Keratinocyte (primary cell): ENCODE results near the gene THOC6. TPM values are rescaled to one million over a fixed set of nuclear protein-coding genes. Genes with fewer than 3 reads are reported as not detected.

Experiments used
- DNase-seq: peaks from one replicate; pipeline ENCODE4 v3.0.0-alpha.2; 2011; ENCODE audit warnings: low read depth, missing footprints, low spot score
- FAIRE-seq: peaks from 2 replicates; lab custom pipeline; 2011; peaks lifted over from hg19 to GRCh38; lab: Jason Lieb, UNC
- H2AFZ ChIP-seq: 2 replicates; pipeline ENCODE4 v1.6.0; 2012; ENCODE audit warnings: low read length, control low read depth, inconsistent platforms; ENCODE audit not compliant: control insufficient read depth
- H3K27ac ChIP-seq: 2 replicates; pipeline ENCODE4 v1.5.1; 2011; ENCODE audit warnings: low read length; ENCODE audit not compliant: control insufficient read depth, insufficient read depth
- H3K27me3 ChIP-seq: 3 replicates; pipeline ENCODE4 v1.6.0; 2011; ENCODE audit warnings: low read length; ENCODE audit not compliant: control insufficient read depth, insufficient read depth; ENCODE audit errors: extremely low read depth
- H3K36me3 ChIP-seq, 2 experiments: 2 replicates in 1 of 2; 3 replicates in 1 of 2; pipeline ENCODE4 v1.5.1; 2011; ENCODE audit warnings: low read length in 2 of 2, mild to moderate bottlenecking in 1 of 2; ENCODE audit not compliant: control insufficient read depth in 2 of 2, insufficient read depth in 2 of 2; ENCODE audit errors: extremely low read depth in 1 of 2
- H3K4me1 ChIP-seq: 3 replicates; pipeline ENCODE4 v1.5.1; 2011; ENCODE audit warnings: low read length; ENCODE audit not compliant: control insufficient read depth, insufficient read depth; ENCODE audit errors: extremely low read depth
- H3K4me2 ChIP-seq: 3 replicates; pipeline ENCODE4 v1.6.0; 2011; ENCODE audit warnings: low read depth, low read length; ENCODE audit not compliant: control insufficient read depth, insufficient read depth; ENCODE audit errors: extremely low read depth
- H3K4me3 ChIP-seq, 3 experiments: fragments of 200-600 bp in 1 of 3; sonication (generic) in 1 of 3; 2 replicates in 2 of 3; 3 replicates in 1 of 3; pipeline ENCODE4 v1.5.1; 2011 to 2016; ENCODE audit warnings: low read length in 3 of 3, mild to moderate bottlenecking in 3 of 3, control low read depth in 2 of 3, inconsistent platforms in 1 of 3, low read depth in 1 of 3, mixed read lengths in 1 of 3, mixed run types in 1 of 3, moderate library complexity in 1 of 3; ENCODE audit not compliant: control insufficient read depth in 2 of 3, insufficient read depth in 2 of 3; ENCODE audit errors: extremely low read depth in 1 of 3
- H3K79me2 ChIP-seq: 2 replicates; pipeline ENCODE4 v1.6.0; 2012; ENCODE audit warnings: low read length; ENCODE audit not compliant: control insufficient read depth, insufficient read depth
- H3K9ac ChIP-seq: 3 replicates; pipeline ENCODE4 v1.6.0; 2011; ENCODE audit warnings: low read length; ENCODE audit not compliant: control insufficient read depth, insufficient read depth; ENCODE audit errors: extremely low read depth
- H3K9me1 ChIP-seq: 3 replicates; pipeline ENCODE4 v1.6.0; 2011; ENCODE audit warnings: low read length; ENCODE audit not compliant: control insufficient read depth, insufficient read depth; ENCODE audit errors: extremely low read depth
- H3K9me3 ChIP-seq: 2 replicates; pipeline ENCODE4 v1.5.1; 2012; ENCODE audit warnings: low read depth, low read length; ENCODE audit not compliant: control insufficient read depth
- H4K20me1 ChIP-seq: 3 replicates; pipeline ENCODE4 v1.6.0; 2011; ENCODE audit warnings: low read length; ENCODE audit not compliant: control insufficient read depth, insufficient read depth; ENCODE audit errors: extremely low read depth
- EZH2 ChIP-seq: IDR thresholded peaks from one replicate; pipeline ENCODE4 v1.6.1; 2012; ENCODE audit warnings: inconsistent platforms, mild to moderate bottlenecking, low read length, moderate library complexity
- dilution Hi-C: fragments of 300-500 bp; cut with MboI; formaldehyde crosslinking; loops from one replicate; pipeline ENCODE4 v1.7.0; 2020; ENCODE audit warnings: low sequenced_read_pairs; ENCODE audit not compliant: extremely low pct_ligation_motif_present
- polyA plus RNA-seq, 5 experiments: library from polyadenylated mRNA; depleted of rRNA in 3 of 5; stranded (reverse) in 3 of 5; stranded (forward) in 1 of 5; unstranded in 1 of 5; fragments of >200 nt; gene quantifications; 1 replicate in 1 of 5; 2 replicates in 3 of 5; 3 replicates in 1 of 5; pipeline versions ENCODE4 v1.2.1 to v1.2.3, GENCODE V29; 2011 to 2012; ENCODE audit warnings: missing spikeins in 2 of 5, low read depth in 1 of 5, low replicate concordance in 1 of 5
- TF ChIP-seq, protein P1 (sequence below), 3 experiments: IDR thresholded peaks in 1 of 3; conservative IDR thresholded peaks in 1 of 3; optimal IDR thresholded peaks in 1 of 3; 2 replicates in 2 of 3; 3 replicates in 1 of 3; pipeline versions ENCODE3 to v1.5.1; 2011; ENCODE audit warnings: low read length in 3 of 3, mild to moderate bottlenecking in 3 of 3, moderate library complexity in 2 of 3, control low read depth in 1 of 3, inconsistent platforms in 1 of 3; ENCODE audit not compliant: insufficient read depth in 2 of 3; ENCODE audit errors: extremely low read depth in 1 of 3

THOC6 gene
- polyA plus RNA-seq, 1 donor (not counting 4 experiments of a cell fraction or from before 2014, with no cell fraction given) = 10.3 TPM

DNA sequence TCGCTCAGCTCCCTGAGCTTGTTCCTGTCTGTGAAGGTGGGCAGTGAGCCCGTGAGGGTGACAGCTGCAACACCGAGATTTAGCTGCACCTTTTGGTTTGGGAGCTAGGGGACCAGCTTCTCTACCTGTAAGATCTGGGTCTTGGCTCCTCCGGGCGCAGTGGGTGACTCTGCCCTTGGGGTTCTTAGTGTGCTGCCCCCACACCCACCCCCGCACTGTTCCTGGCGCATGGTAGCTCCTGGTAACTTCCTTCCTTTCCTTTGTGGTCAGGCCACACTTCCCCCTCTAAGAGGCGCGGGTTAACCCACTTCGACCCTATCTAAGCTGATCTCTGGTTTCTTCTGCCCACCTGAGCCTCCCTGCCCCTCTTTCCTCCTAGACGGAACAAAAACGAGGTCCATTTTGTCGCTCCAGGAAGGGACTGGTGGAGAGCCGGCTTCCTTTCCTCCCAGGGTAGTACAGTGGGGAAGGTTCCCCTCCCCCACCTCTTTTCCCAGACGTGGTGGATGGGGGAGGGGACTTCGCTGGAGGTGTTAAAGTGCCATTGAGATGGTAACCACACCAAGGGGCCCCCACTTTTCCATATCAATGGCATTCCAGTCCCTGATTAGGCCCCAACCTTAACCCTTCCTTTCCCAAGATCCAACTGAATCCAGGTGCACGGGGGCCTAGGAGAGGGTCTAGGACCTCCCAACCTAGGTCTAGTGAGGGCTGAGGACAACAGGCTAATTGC, 15.7 kb upstream of the THOC6 start:
- DNase-seq (no peak), FAIRE-seq (no peak)
- Histone ChIP-seq H3K27me3 (peaks cover 22% of the 10 kb centered on the region), H3K9me3 (no peaks in the 10 kb centered on the region), H3K4me1 (peaks cover 11% of the 10 kb centered on the region), H3K4me2 (no peak overlapping the region), H3K79me2 (no peaks in the 10 kb centered on the region), H3K9ac (no peak overlapping the region), H3K4me3 (no peak overlapping the region), H3K27ac (no peak overlapping the region), H4K20me1 (no peaks in the 10 kb centered on the region), H3K36me3 (no peaks in the 10 kb centered on the region), H3K9me1 (no peaks in the 10 kb centered on the region), H2AFZ (no peak overlapping the region)
- TF ChIP-seq, protein P1, sequence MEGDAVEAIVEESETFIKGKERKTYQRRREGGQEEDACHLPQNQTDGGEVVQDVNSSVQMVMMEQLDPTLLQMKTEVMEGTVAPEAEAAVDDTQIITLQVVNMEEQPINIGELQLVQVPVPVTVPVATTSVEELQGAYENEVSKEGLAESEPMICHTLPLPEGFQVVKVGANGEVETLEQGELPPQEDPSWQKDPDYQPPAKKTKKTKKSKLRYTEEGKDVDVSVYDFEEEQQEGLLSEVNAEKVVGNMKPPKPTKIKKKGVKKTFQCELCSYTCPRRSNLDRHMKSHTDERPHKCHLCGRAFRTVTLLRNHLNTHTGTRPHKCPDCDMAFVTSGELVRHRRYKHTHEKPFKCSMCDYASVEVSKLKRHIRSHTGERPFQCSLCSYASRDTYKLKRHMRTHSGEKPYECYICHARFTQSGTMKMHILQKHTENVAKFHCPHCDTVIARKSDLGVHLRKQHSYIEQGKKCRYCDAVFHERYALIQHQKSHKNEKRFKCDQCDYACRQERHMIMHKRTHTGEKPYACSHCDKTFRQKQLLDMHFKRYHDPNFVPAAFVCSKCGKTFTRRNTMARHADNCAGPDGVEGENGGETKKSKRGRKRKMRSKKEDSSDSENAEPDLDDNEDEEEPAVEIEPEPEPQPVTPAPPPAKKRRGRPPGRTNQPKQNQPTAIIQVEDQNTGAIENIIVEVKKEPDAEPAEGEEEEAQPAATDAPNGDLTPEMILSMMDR (optimal IDR thresholded peaks at IDR 0.05 in 1 of 3, IDR thresholded peaks at IDR 0.05 in 1 of 3, conservative IDR thresholded peaks at IDR 0.05 in 1 of 3; ENCODE audit: extremely low read depth in 1 of 3, insufficient read depth in 2 of 3, low read length in 3 of 3) = no peak
- no peak for TF ChIP-seq EZH2
- dilution Hi-C loops = no loop called here

DNA sequence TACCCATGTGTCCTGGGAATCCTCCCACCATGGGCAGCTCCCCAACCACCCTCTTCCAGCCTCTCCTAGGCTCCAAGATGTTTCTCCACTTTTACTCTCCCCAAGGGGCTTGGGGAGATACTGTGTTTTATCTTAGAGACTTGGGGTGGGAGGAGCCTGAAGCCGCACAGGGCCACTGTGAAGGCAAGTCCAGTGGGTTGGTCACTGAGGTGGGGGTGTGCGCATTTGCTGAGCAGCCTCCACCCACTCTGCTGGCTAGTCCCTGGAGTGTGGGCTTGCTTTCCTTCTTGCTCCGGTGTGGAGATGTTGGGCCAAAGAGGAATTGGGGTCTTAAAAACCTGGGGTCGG, 15.2 kb upstream of the THOC6 start:
- TF ChIP-seq EZH2 = no peak
- TF ChIP-seq, protein P1 (optimal IDR thresholded peaks at IDR 0.05 in 1 of 3, IDR thresholded peaks at IDR 0.05 in 1 of 3, conservative IDR thresholded peaks at IDR 0.05 in 1 of 3; ENCODE audit: extremely low read depth in 1 of 3, insufficient read depth in 2 of 3, low read length in 3 of 3) = no peak
- no peak overlapping the region for H2AFZ ChIP-seq
- no peaks in the 10 kb centered on the region for H3K9me1 ChIP-seq
- H3K4me2 ChIP-seq = no peak overlapping the region
- DNase-seq (no peak), FAIRE-seq (no peak)
- peaks cover 14% of the 10 kb centered on the region for H3K4me1 ChIP-seq
- no peaks in the 10 kb centered on the region for H3K9me3 ChIP-seq
- H4K20me1 ChIP-seq = no peaks in the 10 kb centered on the region
- dilution Hi-C loops = no loop called here
- H3K79me2 ChIP-seq = no peaks in the 10 kb centered on the region
- H3K27ac ChIP-seq = no peak overlapping the region
- H3K4me3 ChIP-seq = no peak overlapping the region
- no peak overlapping the region for H3K9ac ChIP-seq
- H3K27me3 ChIP-seq = peaks cover 27% of the 10 kb centered on the region
- H3K36me3 ChIP-seq = no peaks in the 10 kb centered on the region
